Stimulated activated CD4-positive, alpha-beta T cell treated with anti-CD3 and anti-CD28 coated beads, Interleukin-4, amount 100 ng/mL, for 48 hours (primary cell): ENCODE data around the gene EPHA3.

Experiments used
- DNase-seq, 2 donors: peaks; one replicate each; pipeline ENCODE4 v3.0.0-alpha.2; 2020; ENCODE audit warnings: low read depth in 2 of 2

Gene EPHA3

DNA sequence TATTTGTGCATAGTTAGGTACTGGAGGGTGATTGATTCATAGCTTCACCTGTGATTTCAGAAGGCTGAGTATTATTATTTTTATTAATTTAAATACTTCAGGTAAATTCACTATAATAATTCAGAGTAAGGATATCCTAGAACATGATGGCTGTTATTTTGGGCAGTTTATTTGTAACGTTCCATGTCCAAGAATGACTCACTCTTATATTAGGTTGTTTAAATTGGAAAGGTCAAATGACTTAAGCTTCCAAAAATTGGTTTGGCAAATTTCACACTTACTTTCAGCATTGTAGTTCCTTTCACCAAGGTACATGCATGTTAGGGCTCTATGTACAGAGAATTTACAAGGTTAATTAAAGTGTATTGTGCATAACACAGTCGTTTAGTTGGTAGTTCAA, 120.2 kb downstream of the EPHA3 start:
- DNase-seq: no peak

DNA sequence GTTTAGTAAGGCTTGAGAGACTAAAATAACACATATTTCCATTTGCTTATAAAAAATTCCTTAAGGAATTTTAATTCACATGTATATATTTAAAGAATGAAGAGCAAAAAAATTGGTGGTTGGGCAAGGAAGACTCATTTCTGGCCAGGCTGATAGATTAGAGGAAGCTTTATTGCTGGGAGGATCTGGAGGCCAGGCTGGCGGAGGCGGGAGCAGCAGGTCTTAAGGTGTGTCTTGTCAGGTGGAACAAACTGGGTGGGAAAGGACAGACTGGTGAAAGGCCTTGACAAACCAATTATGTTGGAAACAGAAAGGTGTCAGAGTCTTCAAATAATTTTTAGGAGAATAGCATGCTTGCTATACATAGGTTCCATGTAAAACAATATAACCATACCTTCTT, 124.7 kb downstream of the EPHA3 start:
- DNase-seq: no peak

DNA sequence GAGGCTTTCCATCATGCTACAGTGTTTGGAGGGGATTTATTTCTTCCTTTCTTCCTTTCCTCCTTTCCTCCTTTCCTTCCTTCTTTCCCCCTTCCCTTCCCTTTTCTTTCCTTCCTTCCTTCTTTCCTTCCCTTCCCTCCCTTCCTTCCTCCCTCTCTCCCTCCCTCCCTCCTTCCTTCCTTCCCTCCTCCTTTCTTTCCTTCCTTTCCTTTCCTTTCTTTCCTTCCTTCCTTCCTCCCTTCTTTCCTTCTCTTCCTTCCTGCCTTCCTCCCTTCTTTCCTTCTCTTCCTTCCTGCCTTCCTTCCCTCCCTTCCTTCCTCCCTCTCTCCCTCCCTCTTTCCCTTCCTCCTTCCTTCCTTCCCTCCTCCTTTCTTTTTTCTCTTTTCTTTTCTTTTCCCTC, 127.2 kb downstream of the EPHA3 start:
- DNase-seq: no peak

DNA sequence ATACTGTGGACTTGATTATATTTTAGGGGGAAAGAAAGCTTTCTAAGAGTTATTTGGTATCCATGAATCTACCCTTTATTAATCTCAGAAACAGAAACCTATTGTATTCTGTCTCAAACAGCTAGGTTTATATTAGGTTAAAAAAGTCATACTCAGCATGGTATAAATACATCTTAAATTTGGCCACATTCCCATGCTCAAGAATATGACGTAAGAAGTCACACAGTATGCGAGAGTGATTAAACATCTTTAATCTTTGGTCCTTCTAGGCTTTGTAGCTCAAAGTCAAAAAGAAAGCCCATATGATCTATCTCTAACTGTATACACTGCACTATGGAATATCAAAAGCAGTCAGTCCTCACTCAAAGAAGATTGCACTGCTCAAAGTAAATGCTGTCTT, 131.4 kb downstream of the EPHA3 start:
- DNase-seq: no peak

- DNase-seq: no peak
Observed at GRCh38 chr3:89239774-89240173, 132.4 kb downstream of the EPHA3 start.

GRCh38 chr3:89245612-89246011, 138.2 kb downstream of the EPHA3 start:
- DNase-seq: no peak

- DNase-seq: no peak
Observed at GRCh38 chr3:89246326-89246725, 138.9 kb downstream of the EPHA3 start.

- DNase-seq: no peak
Observed at GRCh38 chr3:89250742-89251141, 143.3 kb downstream of the EPHA3 start.

- no peak for DNase-seq
Observed at GRCh38 chr3:89252016-89252415, 144.6 kb downstream of the EPHA3 start.

- no peak for DNase-seq
Observed at GRCh38 chr3:89252860-89253259, 145.4 kb downstream of the EPHA3 start.

DNA sequence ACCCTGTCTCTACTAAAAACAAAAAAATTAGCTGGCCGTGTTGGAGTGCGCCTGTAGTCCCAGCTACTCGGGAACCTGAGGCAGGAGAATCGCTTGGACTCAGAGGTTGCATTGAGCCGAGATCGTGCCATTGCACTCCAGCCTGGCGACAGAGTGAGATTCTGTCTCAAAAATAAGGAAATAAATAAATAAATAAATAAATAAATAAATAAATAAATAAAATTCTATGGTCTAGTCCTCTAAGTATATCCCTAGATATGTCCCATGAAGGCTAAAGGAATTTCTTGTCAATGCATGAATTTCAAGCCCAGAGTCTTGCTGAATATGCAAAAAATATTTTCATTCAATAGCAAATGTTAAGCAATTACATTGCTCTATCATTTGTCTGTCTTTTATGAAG, 149.0 kb downstream of the EPHA3 start:
- DNase-seq: no peak

DNA sequence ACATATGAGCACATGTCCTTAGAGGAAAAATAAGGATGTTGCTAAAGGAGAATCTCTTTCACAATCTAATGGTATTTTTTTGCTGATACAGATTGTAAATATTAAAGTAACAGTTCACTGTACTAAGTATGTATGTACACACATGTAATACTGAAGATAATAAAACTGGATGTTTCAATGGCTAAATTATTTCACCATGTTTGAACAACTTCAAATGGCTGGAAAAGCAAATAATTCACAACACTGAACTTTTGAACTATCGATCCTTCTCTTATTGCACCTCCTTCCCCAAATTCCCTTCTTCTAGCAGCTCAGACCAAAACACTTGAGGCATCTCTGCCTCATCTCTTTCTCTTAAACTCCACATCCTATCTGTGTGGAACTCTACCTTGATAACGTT, 149.5 kb downstream of the EPHA3 start:
- DNase-seq: no peak

DNA sequence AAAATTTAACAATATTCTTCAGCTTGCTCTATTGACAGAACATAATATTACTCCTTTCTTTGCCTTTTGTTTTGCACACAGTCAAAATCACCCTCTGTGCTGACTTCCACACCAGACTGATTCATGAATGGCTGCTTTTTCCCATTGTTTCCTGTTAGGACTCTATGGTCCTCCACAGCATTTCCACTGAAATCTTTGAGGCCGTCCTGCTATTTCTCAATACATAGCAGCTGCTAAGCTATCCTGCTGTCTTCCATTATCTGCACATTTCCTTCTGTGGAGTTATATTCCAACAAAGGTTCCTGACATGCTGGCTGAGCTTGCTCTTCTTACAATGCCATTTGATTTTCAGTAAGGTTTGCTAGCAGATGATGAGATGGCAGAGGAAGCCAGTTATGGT, 153.3 kb downstream of the EPHA3 start:
- no peak for DNase-seq

- DNase-seq: no peak
Observed at GRCh38 chr3:89261673-89262072, 154.3 kb downstream of the EPHA3 start.

GRCh38 chr3:89262309-89262929, 155.0 kb downstream of the EPHA3 start:
- no peak for DNase-seq

DNA sequence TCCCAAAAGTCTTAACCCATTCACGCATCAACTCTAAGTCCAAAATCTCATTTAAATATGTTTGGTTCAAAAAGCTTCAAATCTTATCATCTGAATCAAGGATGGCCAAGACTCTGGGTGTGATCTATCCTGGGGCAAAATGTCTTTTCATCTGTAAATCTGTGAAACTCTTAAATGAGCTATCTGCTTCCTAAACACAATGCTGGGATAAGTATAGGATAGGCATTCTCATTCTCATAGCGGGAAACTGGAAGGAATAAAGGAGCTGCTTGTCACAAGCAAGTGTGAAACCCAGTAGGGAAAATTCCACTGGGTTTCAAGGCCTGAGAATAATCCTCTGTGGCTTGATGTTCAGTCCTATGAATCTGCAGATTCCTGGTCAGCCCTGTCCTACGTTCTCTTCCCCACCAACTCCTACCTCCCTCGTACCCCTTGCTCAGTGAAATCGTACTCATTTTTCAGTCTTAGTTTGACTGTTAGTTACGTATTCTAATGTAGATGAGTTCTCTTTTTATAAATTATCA, 156.7 kb downstream of the EPHA3 start:
- DNase-seq: no peak

DNA sequence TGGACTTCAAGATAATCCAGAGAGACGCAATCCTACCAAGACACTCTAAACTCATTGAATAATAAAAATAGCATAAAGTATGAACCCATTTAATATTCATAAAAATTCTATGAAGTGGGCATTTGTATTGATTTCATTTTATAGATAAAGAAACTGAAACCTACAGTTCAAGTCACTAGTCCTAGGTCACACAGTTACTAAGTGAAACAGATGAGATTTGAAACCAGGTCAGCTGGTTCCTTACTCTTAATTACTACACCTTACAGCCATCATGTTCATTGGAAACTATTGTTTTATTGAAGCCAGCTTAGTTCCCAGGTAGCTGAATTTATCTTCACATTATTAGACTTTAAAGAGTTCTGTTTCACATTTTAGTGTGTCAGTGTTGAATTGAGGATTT, 158.7 kb downstream of the EPHA3 start:
- DNase-seq: no peak

- DNase-seq: no peak
Observed at GRCh38 chr3:89268059-89268458, 160.6 kb downstream of the EPHA3 start.

DNA sequence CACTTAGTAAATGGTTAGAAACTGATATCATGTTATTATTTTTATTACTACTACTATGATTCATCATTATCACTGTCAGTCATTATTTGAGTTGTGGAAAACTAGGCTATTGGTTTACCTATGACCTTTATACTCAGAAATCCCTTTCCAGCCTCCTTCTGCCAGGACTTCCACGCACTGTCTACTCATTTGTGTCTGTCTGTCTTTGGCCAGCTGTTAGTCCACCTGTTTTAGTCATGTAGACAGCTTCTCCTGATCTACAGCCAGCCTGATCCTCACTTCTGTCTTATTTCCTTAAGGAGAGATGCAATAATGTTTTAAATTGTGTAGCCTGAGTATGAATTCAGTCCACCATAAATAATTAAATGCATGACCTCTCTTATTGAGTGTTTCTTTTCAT, 162.8 kb downstream of the EPHA3 start:
- no peak for DNase-seq

GRCh38 chr3:89275001-89275400, 167.6 kb downstream of the EPHA3 start:
- DNase-seq: no peak

GRCh38 chr3:89276116-89276515, 168.7 kb downstream of the EPHA3 start:
- DNase-seq: no peak

GRCh38 chr3:89278302-89279025, 171.0 kb downstream of the EPHA3 start:
- DNase-seq: no peak

GRCh38 chr3:89280301-89280700, 172.9 kb downstream of the EPHA3 start:
- no peak for DNase-seq
